IPS-NIHi7 (cell line): ENCODE measurements around the gene BABAM2.
"Not testable (repeated sequence)": the region's sequence is repeated elsewhere in the genome, so short reads cannot be mapped to it uniquely, and the experiment has no call there.

Experiments used
- DNase-seq: peaks from one replicate; pipeline ENCODE4 v3.0.0; 2012; ENCODE audit warnings: mixed read lengths; ENCODE audit errors: extremely low spot score

The BABAM2 gene

DNA sequence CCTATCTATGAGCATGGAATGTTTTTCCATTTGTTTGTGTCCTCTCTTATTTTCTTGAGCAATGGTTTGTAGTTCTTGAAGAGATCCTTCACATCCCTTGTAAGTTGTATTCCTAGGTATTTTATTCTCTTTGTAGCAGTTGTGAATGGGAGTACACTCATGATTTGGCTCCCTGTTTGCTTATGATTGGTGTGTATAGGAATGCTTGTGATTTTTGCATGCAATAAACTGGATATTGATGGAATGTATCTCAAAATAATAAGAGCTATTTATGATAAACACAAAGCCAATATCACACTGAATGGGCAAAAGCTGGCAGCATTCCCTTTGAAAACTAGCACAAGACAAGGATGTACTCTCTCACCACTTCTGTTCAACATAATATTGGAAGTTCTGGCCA, 223.2 kb downstream of the BABAM2 start:
- DNase-seq, result not testable (repeated sequence)

DNA sequence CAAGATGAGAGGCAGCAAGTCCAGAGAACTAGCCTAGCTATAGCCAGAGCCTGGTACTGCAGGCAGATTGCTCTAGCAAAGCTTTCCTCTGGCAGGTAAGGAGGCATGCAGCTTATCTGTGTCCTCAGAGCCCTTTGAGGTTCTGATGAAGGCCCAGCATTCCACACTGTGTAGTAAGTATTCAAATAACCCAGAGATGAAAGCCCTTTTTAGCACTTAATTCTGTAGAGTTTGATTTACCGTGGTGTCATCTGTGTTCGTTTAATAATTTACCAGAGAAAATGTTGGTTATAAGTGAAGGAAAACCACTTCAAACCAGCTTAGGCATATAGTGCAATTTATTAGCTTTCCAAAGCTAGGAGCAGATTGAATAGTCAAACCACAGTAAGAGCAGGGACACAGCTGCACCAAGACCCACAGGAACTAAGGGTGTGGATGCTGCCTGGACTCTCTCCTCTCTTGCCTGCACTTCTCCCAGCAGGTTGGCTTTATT, 226.6 kb downstream of the BABAM2 start:
- DNase-seq, result no peak

DNA sequence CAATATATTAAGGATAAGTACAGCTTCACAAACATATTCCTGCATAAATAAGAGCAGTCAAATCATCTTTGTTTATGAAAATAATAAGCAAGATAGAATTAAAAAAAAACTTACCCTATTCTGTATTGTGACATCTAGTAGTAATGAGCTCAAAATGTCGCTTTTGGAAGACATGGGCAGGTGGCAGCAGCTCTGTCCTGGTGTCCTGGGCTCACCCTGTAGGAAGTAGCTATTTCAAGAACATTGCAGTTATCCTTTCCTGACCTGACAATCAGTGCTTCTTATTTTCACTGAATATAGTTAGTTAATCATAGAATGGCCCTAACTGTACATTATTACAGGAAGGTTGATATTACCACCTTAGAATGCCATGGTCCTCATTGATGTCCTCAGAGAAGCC, 229.1 kb downstream of the BABAM2 start:
- DNase-seq, result no peak

DNA sequence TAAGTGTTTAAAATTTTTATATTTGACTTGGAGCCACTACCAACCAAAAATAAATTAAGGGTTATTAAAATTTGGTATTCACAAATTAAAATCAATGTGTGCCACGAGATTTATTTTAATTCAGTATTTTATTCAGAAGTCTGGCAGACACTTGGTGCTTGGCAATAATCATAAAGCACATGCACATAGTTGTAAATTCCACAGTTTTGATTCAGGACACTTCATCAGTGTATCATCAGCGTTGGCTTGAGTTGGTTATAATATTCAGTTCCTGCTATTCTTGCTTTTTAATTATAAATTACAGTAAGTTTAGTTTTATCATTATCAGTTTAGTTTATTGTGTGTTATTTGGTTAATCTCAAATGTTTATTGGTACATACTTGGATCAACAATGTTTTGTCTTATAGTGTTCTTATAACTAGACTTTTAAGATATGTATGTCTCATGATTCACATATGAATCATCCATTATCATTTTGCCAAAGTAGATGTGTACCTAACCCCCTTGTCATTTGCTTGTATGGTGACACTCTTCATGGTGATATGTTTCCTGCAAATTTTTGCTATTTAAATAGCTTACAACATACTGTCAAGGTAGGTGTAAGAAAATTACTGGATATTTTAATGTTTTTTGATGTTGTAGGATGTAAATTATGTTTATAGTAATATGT, 237.9 kb downstream of the BABAM2 start:
- no peak for DNase-seq

DNA sequence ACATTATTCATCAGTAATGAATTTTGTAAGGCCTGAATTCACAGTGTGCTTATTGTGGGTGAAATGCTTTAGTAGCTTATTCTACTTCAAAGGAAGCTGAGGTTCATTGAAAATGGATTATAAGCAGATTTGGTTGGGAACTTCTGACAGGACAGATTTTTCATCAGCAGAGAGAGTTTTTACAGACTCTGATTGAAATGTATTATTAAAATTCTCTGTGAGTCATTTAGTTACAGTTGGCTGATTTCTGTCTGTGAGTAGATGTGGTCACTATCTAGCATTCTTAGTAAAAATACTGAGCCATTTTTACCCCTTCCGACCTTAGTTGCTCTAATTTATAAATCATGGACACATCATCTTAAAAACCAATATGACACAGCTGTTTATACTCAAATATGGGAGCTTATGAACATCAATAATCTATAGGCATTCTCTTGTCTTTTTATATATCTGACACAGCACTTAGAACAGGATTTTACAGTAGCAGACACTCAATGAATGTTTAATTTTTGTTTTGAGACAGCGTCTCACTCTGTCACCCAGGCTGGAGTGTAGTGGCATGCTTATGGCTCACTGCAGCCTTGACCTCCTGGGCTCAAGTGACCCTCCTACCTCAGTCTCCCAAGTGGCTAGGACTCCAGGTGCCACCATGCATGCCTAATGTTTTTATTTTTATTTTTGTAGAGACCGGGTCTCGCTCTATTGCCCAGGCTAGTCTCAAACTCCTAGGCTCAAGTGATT, 239.6 kb downstream of the BABAM2 start:
- no peak for DNase-seq

DNA sequence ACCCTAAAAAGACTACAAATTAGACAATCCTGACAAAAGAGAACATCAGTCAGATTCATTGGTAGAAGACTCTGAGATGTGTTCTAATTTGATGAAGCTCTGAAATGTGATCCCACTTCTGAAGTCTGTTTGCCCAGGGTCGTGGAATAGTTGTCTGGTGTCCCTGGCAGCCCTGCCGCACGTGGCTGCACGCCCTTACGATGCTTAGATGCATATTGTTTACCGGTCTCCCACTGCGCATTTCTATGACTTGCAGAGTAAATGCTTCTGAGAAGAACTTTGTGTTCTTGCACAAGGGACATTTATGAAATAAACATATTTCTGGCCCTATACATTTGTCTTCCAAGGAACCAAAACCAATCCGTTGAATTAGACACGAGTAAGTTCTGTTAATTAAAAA, 243.2 kb downstream of the BABAM2 start:
- DNase-seq, result no peak

DNA sequence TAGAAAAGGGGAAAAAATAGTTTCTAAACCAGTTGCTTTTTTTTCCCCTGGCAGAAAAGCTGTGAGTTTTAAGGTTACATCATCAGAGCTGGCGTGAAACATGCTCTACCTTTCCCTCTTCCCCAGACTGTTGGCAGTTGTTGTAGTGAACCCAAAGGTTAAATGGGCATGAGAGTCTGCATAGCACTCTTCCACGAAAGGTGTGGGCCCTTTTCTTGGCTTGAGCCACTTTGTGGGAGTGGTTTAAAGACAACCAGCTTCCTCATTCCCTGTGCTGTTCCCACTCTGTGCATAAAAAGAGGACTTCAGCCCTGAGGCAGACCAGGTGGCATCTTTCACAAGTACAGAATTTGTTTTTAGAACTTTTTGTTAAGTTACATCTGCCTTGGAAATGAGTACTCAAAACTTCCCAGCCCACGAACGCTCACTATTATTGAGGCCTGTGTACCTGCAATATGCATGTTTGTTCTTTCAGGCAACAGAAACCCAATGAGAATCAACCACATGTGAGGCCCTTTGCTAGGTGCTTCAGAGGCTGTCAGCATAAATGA, 243.8 kb downstream of the BABAM2 start:
- no peak for DNase-seq

DNA sequence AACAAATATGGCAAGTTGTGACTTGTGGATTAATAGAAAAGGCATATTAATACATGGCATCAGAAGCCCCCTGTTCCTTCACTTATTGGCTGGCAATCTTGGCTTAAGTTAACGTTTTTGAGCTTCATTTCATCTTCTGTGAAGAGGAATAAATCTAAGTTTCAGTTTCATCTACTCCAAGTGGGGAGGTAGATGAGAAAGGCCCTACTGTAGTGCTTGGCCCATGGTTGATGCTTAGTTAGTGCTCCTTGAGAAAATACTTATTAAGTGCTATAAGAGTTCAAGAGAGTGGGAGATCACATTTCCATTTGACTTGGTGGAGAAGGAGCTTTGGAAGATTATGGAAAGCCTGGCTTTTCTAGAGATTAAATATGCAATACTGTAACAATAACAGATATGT, 244.3 kb downstream of the BABAM2 start:
- no peak for DNase-seq

DNA sequence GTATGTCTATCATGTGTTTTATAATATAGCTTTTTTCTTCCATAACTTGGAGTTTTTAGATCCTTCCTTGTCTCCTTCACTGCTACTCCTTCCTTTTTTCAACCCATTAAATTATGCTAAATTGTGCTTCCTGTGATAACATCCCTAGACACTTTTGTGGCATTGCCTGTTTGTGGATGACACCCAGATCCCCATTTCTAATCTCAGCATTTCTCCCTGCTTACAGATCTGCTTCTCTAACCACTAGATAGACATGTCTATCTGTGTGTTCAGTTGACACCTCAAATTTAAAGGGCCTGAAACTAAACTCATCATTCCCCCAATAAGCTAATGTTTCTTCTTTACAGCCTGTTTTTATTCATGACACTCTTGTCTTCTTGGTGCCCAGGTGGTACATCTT, 244.8 kb downstream of the BABAM2 start:
- DNase-seq, result no peak

DNA sequence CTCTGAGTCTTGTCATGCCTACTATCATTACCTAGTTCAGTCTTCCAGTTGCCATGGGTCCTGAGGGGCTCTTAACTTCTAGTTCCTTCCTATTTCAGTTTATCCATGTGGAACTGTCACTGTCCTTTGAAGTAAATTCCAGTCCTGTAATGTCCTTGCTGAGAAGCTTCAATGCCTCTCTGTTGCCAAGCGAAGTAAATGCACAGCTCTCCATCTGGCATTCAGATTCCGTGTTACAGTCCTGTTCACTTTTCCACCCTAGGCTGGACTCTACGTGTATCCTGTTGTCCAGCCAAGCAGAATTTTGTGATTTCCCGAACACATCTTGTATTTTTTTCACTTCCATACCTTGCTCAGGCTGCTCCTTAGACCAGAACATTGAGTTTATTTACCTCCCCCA, 245.3 kb downstream of the BABAM2 start:
- no peak for DNase-seq

DNA sequence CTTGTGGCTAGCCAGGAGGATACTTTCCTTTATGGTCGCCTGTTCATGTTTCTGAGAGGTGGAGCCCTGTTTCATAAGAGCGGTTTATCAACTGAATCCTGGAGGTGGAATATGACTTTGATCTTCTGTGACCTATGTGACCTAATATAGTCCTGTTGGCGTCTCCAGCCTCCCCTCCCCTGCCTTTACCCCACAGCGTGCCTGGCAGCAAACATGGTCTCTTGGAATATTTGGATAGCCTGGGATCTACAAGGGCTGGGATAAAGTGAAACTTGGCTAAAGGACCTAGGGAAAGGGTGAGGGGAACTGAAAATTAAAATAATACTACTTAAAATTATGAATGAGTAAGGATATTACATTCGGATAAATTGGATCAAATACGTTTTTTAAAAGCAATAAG, 246.0 kb downstream of the BABAM2 start:
- DNase-seq, result no peak

DNA sequence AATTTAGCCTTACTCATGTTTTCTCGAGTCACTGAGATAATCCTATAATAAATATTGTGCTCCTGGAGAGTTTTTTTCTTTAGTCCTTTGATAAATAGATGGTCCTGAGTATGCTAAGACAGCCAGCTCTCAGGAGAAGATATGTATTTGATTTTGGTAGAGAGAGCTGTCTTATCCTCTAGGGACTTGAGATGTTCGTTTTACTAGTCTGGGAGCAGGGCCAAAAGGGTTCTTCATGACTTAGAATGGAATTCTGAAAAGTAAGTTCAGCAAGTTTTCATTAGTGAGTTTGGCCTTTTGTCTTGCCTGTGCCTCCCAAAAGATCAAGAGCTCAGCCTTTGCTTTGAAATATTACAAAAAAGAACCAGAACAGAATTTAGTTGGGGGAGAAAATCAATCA, 246.7 kb downstream of the BABAM2 start:
- no peak for DNase-seq

DNA sequence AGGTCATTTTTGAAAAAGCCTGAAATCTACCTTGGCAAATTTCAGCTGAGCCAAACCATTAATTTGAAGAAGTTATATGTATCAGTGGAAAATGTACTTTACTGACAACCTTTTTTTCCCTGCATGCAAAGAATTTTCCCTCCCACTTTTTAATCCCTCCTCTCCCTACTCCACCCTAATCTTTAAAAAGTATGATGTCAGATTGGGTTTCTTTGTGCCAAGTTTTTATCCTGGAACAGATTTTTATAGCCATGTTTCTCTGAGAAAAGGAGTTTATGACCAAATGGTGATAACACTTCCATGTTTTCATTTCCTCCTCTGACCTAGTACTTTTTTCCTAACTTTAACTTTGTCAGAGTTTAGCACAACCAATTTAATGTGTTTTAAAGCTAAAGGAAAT, 251.9 kb downstream of the BABAM2 start:
- DNase-seq, result no peak

DNA sequence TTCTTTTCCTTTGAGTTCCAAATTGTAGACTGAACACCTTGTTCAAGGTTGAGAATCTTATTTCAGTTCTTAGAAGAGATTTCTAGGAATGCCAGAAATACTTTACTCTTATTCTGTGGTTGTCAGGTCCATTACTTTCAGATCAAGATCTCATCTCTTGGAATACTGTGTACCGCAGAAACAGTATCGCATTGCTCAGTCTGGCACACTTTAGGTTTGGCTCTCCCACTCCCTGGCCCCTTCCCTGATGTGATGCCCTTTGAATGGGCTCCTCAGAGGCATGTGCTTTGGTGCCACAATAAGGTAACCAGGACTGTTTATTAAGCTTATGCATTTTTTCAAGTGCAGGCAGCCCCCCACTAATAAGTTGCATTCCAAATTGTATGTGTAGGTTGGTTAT, 257.5 kb downstream of the BABAM2 start:
- no peak for DNase-seq

DNA sequence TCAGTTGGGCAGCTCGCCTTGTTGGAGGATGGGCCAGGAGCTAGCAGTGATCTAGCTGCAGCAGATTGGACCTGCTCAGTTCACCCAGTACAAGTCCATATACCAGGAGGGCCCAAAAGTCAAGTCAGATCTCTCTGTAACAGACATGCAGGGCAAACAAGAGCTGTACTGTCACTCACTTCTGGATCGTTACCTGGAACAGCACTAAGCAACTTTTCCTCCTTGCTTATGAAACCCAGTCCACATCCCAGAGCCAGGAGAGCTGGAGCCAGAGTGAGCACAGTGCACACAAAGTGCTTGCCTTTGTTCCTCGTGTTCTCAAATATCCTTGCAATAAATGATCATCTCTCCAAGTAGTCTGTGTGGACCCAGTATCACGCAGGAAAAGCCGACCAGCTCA, 258.0 kb downstream of the BABAM2 start:
- no peak for DNase-seq

DNA sequence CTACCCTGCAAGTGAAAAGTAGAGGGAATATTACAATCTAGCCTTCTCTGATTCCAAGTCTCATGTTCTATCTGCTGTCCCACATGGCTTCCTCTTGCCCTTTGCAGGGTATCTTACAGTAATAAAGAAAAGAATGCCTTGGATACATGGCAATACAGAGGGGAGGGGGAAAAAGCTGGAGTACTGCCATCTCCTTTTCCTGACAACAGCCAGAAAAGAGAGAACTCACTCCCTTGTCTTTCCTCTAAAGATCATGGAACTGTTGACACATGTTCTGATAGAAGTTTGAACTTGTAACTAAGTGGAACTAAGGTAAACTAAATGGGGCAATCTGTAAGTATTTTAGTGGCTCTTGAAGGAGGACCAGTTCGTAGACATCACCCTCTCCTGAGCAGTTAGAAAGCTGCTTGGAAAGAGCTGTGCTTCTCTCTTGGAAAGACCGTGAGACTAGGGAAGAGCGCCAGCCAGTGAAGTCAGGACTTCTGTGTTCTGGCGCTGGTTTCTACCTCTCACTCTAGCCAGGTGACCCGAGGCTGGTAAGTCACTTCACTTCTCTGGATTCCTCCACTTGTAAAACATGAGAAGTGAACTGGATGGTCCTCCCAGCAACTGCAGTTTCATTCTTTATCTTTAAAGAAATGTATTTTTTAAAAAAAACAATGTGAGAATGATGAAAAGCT, 259.8 kb downstream of the BABAM2 start:
- DNase-seq, result no peak

DNA sequence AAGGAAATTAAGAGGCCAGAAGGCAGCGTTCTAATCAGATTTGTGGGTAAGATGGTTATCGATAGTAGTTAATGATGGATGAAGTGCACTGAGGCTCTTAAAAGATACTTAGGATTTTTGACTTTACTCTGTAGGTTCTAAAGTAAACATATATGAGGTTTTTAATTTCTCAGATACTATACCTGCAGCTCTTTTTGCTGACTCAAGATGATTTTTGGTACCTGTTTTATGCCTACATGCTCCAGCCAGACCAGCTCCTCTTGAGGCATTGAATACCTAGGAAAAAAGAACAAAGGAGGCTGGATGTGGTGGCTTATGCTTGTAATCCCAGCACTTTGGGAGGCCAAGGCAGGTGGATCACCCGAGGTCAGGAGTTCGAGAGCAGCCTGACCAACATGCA, 260.5 kb downstream of the BABAM2 start:
- DNase-seq, result no peak

DNA sequence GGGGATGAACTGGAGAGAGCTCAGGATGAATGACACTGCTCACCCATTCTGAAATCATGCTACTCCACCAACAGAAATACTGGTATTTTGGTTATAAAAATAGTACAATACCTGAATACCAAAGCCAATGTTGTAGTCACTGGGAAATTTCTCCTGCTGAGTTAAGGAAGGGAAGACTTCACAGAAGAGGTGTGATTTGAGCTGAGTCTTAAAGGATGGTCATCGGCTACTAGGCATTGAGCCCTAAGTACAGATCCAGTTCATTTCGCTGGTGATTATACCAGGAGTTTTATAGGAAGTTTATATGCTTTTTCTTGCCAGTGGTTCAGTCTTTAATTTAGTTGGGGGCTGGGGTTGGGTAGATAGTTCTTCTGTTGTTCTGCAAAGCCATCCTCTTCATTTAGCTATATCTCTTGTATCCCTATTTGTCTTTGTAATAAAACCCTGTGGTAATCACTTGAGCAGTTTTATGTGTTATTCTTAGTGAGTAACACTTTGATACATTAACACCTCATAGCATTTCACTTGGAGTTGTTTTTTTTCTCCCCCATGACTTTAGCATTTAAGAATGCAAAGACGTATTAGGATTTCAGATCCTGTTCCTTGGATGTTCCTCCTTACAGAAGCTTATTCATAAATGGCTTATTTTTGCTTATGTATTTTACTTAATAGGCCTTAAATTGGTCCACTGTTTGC, 262.2 kb downstream of the BABAM2 start:
- DNase-seq, result no peak

DNA sequence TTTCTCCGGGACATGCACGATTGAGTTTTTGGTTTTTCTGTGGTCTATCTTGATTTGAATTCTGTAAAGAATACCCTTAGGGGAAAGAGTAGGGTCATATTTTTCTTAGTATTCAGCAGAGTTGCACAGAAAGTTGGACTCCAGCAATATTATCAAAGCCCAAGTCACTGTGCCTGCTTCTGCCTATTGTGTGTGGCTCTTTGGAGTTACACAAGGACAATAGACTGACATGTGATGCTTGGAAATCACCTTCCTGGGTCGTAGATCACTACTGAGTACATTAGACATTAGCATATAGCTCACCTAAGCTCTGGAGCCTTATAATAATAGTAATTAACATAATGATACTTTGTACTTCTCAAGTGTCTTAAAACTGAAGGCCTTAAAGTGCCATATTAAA, 263.3 kb downstream of the BABAM2 start:
- no peak for DNase-seq

DNA sequence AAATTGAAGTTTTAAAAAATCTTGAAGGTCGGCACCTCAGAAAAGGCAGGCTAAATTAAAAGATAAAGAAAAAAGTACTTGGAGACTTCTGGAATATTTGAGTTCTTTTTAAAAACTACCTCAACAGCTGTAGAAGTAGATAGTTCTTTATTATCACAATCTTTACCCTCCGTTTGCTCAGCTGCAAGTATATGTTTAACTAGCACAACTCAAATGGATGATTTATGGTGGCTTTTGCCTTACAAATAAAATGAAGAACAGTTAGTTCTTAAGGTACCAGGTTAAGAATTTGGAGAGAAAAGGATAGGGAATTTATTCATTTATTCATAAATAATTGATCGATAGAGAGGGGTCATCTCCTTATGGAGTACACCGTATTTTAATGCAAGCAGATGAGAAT, 264.6 kb downstream of the BABAM2 start:
- DNase-seq, result no peak

DNA sequence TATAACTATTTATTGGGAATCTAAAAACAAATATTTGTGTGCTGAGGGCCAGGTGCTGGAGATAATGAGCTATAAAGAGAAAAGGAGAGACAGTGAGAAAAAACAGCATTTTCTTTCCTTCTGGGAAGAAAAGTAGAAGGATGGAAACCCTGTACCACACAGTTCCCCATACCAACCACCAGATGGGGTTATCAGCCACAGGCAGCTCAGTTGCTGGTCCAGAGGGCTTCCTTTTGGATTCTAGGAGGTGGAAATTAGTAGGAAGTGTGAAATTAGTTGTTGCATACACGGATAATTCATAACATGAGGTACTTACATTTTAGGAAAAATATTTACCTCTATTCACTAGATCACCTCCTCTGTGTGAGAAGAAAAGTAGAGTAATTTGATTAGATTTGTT, 265.1 kb downstream of the BABAM2 start:
- peak; percentile 63 for DNase-seq

DNA sequence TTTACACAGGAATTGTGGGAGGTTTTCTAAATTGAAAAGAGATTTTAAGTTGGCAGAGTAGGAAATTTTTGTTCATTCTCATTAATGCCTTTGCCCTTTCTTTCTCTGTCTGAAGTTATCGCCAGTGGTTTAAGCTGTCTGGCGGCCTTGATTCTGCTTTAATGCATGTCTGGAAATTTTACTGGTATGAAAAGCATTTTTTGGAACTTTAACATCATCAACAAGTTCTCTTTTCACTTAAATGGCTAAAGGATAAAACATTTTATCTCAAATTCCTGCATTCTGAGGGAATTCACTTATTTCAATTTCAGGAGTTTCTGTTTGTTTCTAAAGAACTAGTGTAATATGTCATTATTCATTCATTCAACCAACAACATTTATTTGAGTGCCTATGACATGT, 268.3 kb downstream of the BABAM2 start:
- DNase-seq, result no peak
